Stimulated activated CD4-positive, alpha-beta T cell treated with anti-CD3 and anti-CD28 coated beads, Interleukin-4, amount 100 ng/mL, for 48 hours (primary cell): ENCODE measurements around the gene TAF4.
"Not testable (repeated sequence)": the region's sequence is repeated elsewhere in the genome, so short reads cannot be mapped to it uniquely, and the experiment has no call there.

Experiments used
- DNase-seq, 2 donors: peaks; one replicate each; pipeline ENCODE4 v3.0.0-alpha.2; 2020; ENCODE audit warnings: low read depth in 2 of 2

The TAF4 gene

DNA sequence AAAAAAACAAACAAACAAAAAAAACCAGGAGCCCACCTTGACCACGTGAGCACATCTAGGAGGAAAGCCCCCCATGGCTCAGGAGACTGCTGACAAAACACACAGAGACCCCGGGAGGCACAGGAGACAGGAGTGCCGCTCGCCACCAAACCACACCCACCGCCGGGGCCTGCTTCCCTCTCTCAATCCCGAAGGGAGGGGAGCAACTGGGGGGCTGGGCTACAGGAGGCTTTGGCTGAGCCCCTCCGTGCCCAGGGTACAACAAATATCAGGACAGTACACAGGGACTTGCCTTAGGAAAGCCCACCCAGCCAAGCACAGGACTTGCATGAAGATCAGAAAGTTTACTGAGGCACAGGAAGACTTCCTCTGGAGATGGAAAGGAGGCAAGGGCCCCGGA is 102.5 kb downstream of the TAF4 start:
- no peak for DNase-seq

DNA sequence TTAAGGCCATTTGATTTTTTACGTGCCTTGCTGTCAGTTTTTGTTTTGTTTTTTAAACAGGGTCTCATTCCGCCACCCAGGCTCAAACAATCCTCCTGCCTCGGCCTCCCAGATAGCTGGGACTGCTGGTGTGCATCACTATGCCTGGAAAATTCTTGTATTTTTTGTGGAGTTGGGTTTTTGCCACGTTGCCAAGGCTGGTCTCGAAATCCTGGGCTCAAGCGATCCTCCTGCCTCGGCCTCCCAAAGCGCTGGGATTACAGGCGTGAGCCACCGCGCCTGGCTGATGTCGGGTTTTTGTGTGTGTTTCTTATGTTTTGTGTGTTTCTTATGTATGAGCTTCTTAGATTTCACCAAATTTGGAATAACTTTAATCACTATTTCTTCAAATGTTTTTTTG is 104.8 kb downstream of the TAF4 start:
- DNase-seq: no peak

DNA sequence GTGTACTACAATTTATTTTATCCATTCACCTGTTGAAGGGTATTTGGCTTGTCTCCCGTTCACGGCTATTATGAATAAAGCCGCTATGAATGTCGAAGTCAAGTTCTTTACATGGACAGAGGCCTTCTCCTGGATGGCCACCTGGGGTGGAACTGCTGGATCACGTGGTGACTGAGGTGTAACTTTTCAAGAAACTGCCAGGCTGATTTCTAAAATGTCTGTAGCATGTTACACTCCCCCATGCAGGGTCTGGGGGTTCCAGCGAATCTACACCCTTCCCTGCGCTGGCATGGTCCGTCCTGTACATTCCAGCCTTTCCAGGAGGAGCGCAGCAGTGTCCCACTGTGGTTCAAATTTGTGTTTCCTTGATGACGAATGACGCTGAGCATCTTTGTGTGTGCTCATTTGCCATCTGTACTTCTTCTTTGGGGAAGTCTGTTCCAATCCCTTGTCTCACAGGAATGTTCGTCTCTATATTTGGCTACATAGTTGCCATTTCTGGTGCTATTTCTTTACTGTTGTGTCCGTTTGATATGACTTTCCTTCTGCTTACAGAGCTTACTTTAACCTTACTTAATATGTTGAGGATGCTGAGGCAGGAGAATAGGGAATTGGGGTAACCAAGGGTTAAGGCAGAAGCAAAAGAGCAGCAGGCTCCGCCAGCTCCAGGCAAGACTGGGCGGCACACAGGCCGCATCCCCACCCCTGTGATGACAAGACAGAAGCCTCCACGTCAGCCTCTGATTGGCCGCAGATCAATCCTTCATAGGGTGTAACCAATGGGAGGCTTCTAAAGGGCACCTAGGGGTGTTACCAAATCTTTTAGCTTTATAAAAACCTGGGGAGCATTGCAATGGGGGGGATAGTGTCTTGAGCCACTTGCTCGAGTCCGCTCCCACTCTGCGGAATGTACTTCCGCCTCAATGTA is 106.6 kb downstream of the TAF4 start:
- no peak for DNase-seq

DNA sequence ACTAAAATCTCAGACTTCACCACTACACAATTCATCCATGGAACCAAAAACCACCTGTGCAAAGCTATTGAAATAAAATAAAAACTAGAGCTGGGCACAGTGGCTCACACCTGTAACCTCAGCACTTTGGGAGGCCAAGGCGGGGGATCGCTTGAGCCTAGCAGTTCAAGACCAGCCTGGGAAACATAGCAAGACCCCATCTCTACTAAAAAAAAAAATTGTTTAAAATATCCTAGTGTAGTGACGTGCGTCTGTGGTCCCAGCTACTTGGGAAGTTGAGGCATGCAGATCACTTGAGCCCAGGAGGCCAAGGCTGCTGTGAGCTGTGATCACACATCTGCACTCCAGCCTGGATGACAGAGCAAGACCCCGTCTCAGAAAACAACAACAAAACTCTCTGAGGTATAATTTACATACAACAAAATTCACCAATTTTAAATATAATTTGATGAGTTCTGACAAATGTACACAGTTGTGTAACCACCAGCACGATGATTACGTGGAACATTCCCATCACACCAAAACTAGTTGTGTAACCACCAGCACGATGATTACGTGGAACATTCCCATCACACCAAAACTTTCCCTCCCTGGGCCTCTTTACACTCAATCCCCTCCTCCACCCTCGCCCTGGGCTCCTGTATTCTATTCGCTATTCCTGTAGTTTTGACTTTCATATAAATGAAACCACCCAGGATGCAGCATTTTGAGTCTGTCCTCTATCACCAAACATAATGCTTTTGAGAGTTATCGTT is 107.5 kb downstream of the TAF4 start:
- DNase-seq: no peak

DNA sequence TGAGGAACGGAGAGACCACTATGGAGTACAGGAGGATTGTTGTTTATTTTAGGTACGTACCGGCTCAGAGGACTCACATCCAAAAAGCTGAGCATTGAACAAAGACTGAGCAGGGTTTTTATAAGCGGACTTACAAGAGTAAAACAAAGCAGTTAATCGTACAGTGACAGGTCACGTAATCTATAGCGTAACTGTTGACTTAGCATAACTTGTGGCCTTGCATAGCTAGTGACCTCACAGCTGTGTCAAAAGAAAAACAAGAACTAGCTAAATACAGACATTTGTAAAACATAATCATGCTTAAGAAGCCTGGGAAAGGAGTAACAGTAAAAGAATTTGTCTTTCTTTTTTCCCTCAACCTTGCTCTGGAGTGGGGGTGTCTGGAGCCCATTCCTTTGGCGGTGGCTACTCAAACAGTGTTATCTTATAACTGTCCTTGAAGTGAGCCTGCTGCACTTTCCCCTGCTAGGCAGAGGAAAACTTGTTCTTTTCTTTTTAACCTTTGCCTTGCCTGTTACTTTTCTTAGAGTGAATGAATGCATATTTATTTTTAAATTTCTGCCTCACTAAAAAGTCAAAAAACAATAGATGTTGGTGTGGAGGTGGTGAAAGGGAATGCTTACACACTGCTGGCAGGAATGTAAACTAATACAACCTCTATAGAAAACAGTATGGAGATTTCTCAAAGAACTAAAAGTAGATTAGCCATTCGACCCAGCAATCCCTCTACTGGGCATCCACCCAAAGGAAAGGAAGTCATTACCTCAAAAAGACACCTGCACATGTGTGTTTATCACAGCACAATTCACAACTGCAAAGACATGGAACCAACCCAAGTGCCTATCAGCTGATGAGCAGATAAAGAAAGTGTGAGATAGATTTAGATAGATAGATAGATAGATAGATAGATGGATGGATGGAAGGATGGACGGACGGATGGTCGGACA is 109.0 kb downstream of the TAF4 start:
- DNase-seq: no peak

DNA sequence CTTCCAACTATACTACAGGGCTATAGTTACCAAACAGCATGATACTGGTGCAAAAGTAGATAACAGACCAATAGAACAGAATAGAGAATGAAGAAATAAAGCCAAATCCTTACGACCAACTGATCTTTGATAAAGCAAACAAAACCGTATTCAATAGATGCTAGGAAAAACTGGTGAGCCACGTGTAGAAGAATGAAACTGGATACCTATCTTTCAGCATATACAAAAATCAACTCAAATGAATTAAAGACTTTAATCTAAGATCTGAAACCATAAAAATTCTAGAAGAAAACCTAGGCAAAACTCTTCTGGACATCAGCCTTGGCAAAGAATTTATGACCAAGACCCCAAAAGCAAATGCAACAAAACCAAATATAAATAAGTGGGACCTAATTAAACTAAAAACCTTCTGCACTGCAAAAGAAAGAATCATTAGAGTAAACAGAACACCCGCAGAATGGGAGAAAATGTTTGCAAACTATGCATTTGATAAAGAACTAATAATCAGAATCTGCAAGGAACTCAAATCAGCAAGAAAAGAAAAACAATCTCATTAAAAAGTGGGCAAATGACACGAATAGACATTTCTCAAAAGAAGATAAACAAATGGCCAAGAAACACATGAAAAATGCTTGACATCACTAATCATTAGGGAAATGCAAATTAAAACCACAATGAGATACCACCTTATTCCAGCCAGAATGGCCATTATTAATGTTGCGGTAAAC is 109.8 kb downstream of the TAF4 start:
- no peak for DNase-seq

DNA sequence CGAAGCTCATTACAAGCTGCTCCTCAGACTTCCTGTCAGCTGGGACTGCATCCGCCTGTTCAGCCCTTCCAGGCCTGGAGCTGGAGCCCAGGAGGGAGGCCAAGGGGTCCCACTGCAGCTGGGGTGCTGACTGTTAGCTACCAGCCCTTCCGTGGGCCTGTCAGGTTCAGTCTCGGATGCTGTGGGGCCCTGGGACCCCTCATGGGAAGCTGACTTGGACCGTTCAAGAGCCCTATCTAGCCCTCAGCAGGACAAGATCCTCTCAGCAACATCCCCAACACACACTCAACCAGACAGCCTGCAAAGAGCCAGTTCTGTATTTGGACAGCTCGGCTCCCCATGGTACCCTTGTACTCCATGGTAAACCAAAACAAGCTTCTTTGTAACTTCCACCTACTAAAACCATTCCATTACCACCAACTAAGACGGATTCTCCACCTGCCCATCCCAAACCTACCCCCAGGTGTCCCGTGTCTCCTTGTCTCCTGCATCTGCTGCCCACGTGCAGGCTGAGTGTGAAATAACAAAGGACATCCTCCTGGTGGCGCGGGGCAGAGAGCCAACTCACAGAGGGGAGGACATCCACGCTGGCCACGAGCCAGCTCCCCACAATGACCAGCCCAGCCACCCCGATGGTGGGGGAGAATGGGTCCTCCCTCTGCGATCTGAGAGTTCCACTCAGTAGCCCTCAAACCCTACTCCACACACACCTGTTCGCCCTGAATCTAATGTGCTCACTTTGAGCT is 111.2 kb downstream of the TAF4 start:
- no peak for DNase-seq

DNA sequence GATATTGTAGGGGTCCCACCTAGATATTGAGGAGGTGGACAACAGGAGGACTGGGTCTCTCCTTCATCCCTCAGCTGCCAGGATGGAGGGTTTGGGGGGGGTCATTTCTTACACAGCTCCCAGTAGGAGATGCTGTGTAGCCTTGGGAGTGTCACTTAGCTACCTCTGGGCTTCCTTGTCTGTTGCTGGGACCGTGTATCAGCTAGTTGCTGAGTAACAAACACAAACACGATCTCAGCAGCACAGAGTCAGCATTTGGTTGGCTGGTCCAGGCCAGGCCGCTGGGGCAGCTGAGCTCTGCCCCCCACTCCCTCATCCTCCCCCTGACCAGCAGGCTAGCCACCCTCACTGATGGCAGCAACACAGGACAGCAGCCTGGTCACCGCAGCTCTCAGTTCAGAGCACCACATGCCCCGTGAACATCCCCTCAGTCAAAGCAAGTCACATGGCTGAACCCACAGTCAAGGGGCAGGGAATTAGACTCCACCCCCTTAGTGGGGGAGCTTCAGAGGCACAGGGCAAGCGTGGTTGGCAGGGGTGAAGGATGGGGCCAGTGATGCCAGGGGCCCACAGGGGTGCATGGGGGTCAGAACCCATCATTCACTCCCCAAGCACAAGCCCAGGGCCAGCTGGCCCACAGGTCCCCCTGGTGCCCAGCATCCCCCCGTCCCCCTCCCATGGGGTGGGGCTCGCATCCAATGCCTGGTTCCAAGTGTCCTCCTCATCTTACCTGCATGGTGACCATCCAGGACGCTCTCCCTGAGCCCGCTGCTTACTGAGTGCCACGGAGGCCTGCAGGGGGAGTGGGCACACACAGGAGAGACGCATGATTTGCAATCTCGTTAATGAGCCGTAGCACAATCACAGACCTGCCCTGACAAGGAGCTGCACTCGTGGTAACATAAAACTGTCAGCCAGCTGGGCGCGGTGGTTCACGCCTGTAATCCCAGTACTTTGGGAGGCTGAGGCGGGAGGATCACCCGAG is 112.4 kb downstream of the TAF4 start:
- no peak for DNase-seq

DNA sequence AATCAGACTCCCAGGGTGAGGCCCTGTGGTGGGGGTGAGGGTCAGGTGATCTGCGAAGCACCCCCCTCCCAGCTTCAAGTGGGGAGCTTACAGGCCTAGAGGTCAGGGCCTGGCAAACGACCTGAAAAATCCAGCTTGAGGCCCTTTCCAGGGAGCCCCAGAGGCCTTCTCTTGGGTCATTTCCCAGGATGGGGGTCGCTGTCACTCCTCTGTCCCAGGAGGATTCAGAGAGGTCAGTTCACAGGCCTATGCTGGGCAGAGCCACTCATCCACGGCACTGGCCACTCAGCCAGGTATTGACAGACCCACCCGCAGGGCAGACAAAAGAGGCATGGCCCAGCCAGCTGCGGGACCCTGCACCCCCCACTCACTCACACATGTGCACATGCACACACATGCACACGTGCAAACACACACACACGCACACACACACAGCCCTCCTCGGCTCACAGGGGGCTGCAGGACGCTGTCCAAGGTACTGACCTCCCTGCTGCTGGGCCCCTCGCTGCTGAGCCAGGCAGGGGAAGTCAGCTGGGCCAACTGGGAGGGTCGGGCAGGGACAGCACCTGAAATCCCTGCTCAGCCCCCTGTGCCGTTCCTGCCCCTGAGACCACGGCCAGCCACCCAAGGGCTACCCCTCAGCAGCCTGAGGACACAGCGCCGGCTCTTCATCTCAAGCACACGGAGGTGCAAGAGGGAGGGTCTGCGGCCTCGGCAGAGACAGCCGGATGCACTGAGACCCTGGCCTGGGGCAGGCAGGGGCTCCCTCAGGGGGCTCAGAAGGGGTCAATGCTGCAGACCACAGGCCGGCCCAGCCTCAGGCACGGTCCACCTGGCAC is 113.8 kb downstream of the TAF4 start:
- DNase-seq: no peak

DNA sequence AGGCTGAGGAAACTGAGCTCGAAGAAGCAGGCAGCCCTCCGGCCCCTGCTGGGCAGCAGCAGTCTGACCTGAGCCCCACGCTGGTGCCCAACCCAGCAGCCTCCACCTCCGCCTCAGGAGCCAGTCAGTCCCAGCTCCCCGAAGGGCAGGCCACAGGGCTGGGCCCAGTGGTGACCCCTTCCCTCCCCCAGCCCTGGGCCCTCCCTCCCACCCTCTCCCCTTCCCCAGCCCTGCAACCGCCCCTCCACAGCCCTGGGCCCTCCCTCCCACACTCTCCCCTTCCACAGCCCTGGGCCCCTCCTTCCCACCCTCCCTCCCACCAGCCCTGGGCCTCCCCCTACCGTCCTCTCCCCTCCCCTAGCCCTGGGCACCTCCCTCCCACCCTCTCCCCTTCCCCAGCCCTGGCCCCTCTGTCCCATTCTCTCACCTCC is 115.0 kb downstream of the TAF4 start:
- DNase-seq: no peak

DNA sequence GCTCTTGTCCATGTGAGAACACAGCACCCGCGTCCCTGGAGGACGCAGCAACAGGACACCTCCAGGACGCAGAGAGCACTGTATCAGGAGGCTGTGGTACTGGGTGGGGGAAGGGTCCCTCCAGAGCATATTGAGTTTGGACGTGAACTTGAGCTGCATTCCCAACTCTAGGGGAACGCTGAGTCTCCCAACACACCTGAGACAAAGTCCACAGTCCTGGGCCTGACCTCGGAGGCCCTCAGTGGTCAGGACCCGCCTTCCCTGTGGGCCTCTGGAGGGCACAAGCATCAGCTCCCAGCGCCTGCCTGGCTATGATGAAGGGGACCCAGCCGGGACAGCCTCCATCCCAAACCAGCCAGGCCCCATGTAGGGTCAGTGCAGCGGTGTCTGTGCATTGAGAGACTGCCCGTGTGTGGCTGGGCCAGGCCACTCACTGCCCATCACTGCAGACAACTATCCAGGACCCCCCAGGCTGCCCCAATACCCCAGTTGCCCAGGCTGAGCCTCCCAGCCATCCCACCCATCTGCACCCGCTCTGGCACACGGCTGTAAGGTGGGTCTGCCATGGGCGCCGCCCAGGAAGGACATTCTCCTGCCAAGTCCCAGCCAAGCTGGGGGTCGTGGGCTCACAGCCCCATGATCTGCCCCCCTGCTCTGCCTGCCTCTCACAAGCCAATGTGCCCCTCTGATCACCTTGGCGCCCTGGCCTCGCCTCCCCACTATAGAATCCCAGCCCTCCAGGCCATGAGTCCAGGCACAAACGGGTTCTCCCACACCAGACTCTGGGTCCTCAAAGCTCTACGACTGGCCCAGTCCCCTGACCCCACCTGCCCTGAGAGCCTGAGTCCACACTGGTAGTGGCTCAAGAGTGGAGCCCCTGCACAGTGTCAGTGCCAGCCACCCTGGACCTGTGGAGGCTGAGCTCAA is 115.7 kb downstream of the TAF4 start:
- DNase-seq: no peak

DNA sequence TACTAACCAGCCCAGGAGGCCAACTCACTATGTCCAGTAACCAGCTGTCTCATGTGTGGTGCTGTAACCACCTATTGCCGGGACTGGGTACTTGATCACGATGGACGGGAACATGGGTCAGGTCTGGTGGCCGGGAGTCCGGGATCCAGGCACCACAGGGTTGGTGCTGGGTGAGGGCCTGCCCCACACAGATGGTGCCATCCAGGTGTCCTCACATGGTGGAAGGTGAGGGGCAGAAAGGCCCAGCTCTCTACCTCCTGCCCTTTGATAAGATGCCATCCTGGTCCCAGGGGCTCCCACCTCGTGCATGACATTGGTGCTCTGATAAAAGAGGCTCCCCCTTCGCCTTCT is 116.3 kb downstream of the TAF4 start:
- no peak for DNase-seq

DNA sequence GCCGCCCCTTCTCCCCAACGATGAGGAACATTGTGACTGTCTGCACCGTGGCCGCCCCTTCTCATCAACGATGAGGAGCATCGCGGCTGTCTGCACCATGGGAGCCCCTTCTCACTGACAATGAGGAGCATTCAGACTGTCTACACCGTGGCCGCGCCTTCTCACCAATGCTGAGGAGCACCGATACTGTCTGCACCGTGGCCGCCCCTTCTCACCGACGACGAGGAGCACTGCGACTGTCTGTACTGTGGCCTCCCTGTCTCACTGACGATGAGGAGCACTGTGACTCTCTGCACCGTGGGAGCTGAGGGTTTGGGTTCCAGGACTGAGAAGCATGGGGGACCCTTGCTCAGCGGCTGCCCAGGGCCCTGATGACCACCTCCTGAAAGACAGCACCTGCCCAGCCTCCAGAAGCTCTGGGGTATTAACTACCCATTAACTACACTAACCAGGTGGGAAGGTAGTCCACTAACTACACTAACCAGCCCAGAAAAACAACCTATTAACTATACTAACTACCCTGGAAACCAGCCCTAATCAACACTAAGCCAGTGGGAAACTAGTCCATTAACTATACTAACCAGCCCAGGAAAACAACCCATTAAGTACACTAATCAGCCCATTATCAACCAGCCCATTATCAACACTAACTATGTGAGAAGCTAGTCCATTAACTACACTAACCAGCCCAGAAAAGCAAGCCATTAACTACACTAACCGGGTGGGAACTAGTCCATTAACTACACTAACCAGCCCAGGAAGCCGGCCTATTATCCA is 116.9 kb downstream of the TAF4 start:
- DNase-seq: no peak

DNA sequence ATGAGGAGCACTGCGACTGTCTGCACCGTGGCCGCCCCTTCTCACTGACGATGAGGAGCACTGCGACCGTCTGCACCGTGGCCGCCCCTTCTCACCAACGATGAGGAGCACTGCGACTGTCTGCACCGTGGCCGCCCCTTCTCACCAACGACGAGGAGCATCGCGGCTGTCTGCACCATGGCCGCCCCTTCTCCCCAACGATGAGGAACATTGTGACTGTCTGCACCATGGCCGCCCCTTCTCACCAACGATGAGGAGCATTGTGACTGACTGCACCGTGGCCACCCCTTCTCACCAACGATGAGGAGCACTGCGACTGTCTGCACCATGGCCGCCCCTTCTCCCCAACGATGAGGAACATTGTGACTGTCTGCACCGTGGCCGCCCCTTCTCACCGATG is 117.6 kb downstream of the TAF4 start:
- DNase-seq: not testable (repeated sequence)

DNA sequence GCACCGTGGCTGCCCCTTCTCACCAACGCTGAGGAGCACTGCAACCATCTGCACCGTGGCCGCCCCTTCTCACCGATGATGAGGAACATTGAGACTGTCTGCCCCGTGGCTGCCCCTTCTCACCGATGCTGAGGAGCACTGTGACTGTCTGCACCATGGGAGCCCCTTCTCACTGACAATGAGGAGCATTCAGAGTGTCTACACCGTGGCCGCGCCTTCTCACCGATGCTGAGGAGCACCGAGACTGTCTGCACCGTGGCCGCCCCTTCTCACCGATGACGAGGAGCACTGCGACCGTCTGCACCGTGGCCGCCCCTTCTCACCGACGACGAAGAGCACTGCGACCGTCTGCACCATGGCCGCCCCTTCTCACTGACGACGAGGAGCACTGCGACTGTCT is 120.2 kb downstream of the TAF4 start:
- DNase-seq: not testable (repeated sequence)

DNA sequence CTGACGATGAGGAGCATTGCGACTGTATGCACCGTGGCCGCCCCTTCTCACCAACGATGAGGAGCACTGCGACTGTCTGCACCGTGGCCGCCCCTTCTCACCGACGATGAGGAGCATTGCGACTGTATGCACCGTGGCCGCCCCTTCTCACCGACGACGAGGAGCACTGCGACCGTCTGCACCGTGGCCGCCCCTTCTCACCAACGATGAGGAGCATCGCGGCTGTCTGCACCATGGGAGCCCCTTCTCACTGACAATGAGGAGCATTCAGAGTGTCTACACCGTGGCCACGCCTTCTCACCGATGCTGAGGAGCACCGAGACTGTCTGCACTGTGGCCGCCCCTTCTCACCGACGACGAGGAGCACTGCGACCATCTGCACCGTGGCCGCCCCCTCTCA is 120.7 kb downstream of the TAF4 start:
- not testable (repeated sequence) for DNase-seq

DNA sequence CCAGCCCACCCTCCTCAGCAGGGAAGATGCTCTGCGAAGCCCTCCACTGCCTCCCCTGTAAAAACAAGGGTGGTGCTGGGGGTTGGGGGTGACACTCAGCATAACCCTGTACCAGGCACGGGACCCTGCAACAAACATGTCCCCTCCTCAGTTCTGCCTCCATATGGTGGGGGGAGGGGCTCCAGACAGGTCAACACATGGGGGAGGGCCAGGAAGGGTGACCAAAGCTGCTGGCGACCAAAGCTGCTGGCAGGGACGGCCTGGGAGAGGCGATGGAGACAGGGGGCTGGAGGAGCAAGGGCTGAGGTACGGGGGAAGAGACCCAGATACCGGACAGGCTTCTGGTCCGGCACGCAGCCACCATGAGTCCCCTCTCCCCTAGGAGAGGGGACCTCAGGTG is 123.2 kb downstream of the TAF4 start:
- DNase-seq: no peak
